SU-DHL-6 (cell line): ENCODE measurements around the gene PSMC2.

Source experiments
- EZH2phosphoT487 ChIP-seq: fragments of 200-600 bp; sonication (generic), shearing (Covaris generic); conservative IDR thresholded peaks from 2 replicates; pipeline ENCODE4 v1.6.1; 2018; ENCODE audit warnings: mild to moderate bottlenecking, antibody characterized with exemption, low read length, moderate library complexity, mixed read lengths
- TF ChIP-seq, protein P1 (sequence below): fragments of 200-600 bp; sonication (generic); IDR thresholded peaks from one replicate; pipeline ENCODE4 v1.5.1; 2017; ENCODE audit warnings: antibody characterized with exemption, mild to moderate bottlenecking, low read length, moderate library complexity; ENCODE audit not compliant: insufficient read depth, poor library complexity, severe bottlenecking

DNA sequence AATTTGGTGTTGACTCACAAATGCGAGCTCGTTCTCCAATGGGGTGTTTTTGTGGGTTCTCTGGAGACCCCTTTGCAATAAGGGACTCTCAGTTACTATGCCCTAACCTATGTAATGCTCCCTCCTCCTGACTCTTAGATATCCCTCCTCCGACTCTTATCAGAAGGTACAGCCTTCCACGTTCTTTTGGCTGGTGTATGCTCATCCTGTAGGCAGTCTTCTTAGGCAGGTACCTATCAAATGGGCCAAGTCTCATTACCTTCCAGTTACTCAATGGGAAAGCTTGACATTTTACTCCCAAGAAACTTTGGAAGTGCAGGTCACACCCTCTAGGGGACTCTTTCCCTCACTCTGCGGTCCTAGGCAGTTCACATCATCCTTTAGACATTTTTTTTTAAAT, 66.0 kb downstream of the PSMC2 start:
- TF ChIP-seq, protein P1, sequence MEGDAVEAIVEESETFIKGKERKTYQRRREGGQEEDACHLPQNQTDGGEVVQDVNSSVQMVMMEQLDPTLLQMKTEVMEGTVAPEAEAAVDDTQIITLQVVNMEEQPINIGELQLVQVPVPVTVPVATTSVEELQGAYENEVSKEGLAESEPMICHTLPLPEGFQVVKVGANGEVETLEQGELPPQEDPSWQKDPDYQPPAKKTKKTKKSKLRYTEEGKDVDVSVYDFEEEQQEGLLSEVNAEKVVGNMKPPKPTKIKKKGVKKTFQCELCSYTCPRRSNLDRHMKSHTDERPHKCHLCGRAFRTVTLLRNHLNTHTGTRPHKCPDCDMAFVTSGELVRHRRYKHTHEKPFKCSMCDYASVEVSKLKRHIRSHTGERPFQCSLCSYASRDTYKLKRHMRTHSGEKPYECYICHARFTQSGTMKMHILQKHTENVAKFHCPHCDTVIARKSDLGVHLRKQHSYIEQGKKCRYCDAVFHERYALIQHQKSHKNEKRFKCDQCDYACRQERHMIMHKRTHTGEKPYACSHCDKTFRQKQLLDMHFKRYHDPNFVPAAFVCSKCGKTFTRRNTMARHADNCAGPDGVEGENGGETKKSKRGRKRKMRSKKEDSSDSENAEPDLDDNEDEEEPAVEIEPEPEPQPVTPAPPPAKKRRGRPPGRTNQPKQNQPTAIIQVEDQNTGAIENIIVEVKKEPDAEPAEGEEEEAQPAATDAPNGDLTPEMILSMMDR = no peak
- no peak for TF ChIP-seq EZH2phosphoT487
